HG03095 (cell line): Measurements from ENCODE around the gene RGSL1.

Experiments
- ATAC-seq: cut with Tn5 transposase; IDR thresholded peaks from one replicate; pipeline ENCODE4 v1.9.1; 2021; ENCODE audit warnings: moderate library complexity; ENCODE audit not compliant: unreplicated experiment

RGSL1 gene

DNA sequence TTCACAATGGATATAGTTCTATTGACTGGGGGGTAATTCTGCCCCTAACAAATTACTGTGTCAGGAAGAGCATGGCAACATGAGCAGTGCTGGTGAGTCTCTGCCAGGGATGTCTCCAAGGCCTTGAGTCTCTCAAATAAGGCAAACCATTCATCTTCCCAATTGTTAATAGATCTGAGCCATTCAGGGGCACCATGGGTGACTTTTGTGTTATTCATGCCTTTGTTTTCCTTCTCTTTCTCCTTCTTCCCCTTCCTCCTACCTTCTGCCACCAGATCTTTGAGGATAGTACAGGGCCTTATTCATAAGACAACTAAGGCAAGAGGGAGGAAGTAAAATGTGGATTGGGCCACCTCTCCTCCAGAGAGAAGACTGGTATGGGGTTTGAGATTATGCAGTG lies at the start of gene RGSL1:
Gene RGSL1, plus strand, starts transcription at position 60 of the 400 bp plus-strand sequence. Its CDS starts 20 bp downstream, at position 80.
- ATAC-seq: no peak

DNA sequence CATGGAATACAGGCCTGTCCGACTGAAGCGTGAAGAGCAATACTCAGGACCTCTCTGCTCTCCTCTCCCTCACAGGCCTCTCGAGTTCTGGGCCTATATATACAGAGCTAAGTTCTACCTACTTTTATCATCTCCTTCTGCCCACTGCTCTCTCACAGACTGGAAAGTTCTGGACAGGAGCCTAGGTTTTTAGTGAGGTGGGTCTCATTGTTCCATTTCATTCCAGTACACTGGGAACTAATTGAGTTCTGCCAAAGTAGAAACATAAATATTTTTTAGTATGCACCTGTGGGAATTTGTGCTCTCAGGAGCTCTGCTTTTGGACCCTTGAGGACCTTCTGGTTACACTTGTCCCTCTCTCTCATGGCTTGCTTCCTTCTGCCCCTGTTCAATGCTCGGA lies 49.4 kb upstream of the RGSL1 start, which contains the start of gene TEDDM1:
Gene TEDDM1, minus strand, starts transcription at position 101 of the 400 bp plus-strand sequence. CDS start 182 bp downstream, outside the sequence.
- no peak for ATAC-seq

- no peak for ATAC-seq
Observed at GRCh38 chr1:182404781-182405180, 45.2 kb upstream of the RGSL1 start.

DNA sequence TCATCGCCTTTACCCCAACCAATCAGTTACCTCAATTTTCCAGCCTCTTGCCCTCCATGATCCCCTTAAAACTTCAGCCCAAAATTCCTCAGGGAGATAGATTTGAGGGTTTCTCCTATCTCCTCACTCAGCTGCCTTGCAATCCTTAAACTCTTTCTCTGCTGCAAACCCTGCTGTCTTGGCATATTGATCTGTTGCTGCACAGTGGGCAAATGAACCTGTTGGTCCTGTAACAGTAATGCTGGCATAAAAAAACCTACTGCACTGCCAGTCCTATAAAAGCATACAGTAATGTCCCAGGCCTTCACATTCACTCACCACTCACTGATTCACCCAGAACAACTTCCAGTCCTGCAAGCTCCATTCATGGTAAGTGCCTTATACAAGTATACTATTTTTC lies 44.4 kb upstream of the RGSL1 start:
- ATAC-seq: no peak

GRCh38 chr1:182406012-182406411 lies 43.9 kb upstream of the RGSL1 start:
- ATAC-seq: no peak

DNA sequence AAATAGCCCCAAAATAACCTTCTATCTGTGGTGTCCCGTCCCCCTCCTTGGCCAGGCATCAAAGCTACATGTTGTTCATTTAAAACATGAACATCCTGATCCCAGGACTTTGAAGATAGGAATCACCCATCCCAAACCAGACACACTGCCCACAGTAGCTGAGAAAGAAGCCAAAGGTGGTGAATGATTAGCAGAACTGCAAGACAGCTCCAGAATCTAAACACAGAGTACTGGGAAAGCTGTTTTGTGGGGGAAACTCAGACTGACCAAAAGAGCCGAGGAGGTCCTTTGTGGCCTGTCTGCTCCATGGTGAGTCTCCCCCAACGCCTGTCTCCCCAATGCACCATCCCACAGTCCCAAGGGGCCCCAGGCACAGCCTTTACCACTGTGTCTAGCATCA lies 42.2 kb upstream of the RGSL1 start:
- no peak for ATAC-seq

- no peak for ATAC-seq
Observed at GRCh38 chr1:182408435-182409075, 41.4 kb upstream of the RGSL1 start.

DNA sequence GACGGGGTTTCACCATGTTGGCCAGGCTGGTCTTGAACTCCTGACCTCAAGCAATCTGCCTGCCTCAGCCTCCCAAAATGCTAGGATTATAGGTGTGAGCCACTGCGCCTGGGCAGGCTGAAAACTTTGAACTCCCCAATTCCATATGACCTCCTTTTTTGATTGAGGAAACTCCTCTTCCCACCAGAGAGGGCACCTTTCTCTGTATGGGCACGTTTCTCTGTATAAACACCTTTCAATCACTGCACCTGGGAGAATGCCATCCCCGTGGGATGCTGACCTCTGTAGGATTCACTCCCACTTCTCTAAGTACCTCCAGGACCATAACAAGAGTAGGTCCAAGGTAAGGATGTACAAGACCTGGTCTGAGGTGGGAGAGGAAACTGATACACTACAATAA lies 39.8 kb upstream of the RGSL1 start:
- ATAC-seq: no peak

GRCh38 chr1:182410620-182411273 lies 39.2 kb upstream of the RGSL1 start:
- ATAC-seq: no peak

DNA sequence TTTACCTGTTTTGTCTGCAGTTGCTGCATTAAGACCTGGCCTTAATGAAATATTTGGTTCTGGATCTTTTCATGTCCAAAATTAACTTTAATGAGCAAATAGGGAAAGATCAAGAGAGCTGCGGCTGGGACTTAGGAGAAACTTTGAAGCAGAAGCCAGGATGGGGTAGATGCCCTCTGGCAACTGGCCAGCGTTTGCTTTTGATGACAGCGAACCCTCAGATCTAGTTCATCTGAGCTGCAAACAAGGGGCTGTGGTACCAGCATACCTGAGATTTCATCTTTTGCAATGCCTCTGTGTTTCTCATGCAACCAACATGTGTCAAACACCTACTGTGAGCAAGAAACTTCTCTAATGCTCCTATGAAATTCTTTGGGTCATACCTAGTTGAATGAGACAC lies 36.5 kb upstream of the RGSL1 start:
- no peak for ATAC-seq

DNA sequence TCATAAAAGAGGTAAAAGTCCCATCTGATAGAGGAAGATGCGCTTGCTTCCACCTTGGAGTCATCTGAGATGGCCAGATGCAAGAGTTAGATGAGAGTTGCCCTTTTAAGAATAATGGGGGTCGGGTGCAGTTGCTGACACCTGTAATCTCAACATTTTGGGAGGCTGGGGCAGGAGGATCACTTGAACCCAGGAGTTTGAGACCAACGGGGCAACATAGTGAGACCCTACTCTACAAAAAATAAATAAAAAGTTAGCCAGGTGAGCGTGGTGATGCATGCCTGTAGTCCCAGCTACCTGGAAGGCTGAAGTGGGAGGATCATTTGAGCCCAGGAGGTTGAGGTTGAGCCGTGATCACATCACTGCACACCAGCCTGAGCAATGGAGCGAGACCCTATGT lies 36.0 kb upstream of the RGSL1 start:
- no peak for ATAC-seq

- no peak for ATAC-seq
Observed at GRCh38 chr1:182415789-182416188, 34.2 kb upstream of the RGSL1 start.

DNA sequence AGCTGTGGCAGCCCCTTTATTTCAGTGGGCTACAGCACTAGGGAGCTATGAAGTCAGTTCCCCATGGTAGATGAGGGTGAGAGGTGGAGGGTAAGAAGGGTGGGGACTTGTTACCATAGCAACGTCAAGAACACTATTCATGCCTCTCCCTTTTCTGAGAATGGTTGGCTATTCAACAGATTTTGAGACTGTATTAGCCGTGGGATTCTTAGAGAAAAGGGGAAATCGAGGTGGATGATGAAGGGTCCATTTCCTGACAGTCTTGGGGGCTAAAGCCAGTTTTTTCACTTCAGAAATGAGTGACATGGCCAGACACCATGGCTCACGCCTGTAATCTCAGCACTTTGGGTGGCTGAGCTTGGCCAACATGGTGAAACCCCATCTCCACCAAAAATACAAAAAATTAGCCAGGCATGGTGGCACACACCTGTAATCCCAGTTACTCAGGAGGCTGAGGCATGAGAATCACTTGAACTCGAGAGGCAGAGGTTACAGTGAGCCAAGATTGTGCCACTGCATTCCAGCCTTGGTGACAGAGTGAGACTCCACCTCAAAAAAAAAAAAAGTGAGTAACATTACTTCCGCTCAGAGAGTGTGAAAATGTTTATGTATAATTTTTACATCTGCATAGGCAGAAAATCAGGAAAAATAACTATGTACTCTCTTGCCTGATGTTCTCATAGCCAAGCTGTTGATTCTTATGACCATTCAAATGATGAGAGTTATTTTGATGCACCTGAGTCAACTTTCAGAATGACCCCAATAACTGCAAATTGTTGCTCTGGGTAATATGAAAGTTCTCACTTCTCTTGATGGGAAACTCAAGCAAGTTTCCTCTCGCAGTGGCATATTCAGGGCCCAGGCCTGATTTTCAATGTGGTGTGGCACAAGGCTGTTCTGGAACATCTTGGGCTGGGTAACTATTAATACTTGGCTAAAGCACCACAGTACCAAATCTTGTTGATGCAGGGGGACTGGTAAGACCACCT lies 23.2 kb upstream of the RGSL1 start:
- ATAC-seq: peak; percentile 71

DNA sequence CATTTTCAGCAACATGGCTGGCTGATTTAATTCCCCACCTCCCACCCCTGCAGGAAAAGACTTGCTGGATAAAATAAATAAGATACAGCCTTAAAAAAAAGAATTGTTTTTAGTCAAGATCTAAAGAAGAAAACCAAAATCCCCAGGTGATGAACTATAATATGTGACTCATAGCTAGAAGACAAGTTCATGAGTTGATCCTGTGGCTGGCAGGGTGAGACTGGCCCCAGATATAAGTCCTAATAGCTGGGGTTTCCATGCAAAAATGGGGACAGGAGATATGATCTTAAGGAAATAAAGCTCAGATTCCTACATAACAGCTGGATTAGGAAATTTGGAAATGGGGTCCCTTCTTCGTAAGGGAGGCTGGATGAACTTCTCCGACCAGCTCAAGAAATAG lies 21.9 kb upstream of the RGSL1 start:
- no peak for ATAC-seq

- peak; percentile 43 for ATAC-seq
Observed at GRCh38 chr1:182430263-182431068, 19.5 kb upstream of the RGSL1 start.

GRCh38 chr1:182431278-182431677 lies 18.7 kb upstream of the RGSL1 start:
- no peak for ATAC-seq

GRCh38 chr1:182433580-182433979 lies 16.4 kb upstream of the RGSL1 start:
- ATAC-seq: no peak

GRCh38 chr1:182438326-182438725 lies 11.6 kb upstream of the RGSL1 start:
- ATAC-seq: no peak

- ATAC-seq: no peak
Observed at GRCh38 chr1:182441719-182442118, 8.2 kb upstream of the RGSL1 start.

DNA sequence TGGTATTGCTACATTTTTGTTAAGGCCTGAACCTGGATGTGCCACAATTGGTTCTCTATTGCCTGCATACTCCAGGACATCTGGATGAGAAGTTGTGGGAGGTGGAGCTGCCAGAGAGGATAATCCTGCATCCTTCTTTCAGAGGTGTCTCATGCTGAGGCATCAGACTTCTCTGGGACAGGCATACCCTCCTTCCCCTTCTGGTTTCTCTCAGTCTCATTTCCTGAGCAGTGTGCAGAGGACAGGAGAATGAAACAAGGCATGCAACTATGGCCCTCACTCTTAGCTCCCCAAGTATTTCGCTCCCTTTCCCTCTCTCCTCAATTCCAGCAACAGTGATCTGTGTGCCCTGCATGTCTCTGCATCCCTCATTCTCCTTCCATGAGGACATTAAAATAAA lies 7.6 kb upstream of the RGSL1 start:
- ATAC-seq: no peak

DNA sequence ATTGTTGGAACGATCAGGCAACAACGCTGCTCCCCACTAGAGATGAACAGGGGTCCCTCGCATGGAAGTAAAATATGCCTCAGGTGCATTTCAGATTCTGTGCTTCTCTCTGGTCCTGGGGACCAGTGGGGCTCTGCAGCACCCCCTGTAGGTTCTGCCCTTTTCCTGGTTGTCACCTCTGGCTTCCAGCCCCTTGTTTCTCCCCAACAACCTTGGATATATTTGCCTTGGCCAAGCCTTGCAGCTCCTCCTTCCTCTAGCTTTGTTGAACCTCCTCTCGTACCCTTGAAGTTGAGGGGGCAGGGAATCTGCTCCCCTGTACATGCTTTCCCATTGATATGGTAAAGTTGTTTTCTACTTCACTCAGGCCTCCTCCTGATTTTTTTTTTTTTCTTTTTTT lies 5.4 kb upstream of the RGSL1 start:
- ATAC-seq: no peak
